Epidermal melanocyte (primary cell): ENCODE results near the gene EGR2.

Experiments used
- DNase-seq: peaks from one replicate; pipeline ENCODE4 v3.0.0; 2011; ENCODE audit warnings: low spot score; ENCODE audit not compliant: insufficient read length

The EGR2 gene

GRCh38 chr10:62818426-62819011, 2.4 kb upstream of the EGR2 start:
- no peak for DNase-seq

- DNase-seq = peak; percentile 60
Observed at GRCh38 chr10:62817766-62818425, 1.7 kb upstream of the EGR2 start.

- DNase-seq = no peak
Observed at GRCh38 chr10:62817121-62817765, 1.1 kb upstream of the EGR2 start.

GRCh38 chr10:62816076-62816330, 163 bp downstream of the EGR2 start:
- no peak for DNase-seq

GRCh38 chr10:62815381-62816075, 638 bp downstream of the EGR2 start:
- DNase-seq = no peak

GRCh38 chr10:62814756-62815380, 1.3 kb downstream of the EGR2 start:
- DNase-seq = no peak

- DNase-seq = no peak
Observed at GRCh38 chr10:62813981-62814380, 2.2 kb downstream of the EGR2 start.

GRCh38 chr10:62813453-62813852, 2.7 kb downstream of the EGR2 start:
- DNase-seq = no peak

GRCh38 chr10:62812672-62813439, 3.3 kb downstream of the EGR2 start:
- no peak for DNase-seq

- DNase-seq = no peak
Observed at GRCh38 chr10:62811159-62811875, 4.8 kb downstream of the EGR2 start.

GRCh38 chr10:62810156-62810902, 5.8 kb downstream of the EGR2 start:
- no peak for DNase-seq

- no peak for DNase-seq
Observed at GRCh38 chr10:62806251-62806650, 9.9 kb downstream of the EGR2 start.

GRCh38 chr10:62805231-62806099, 10.7 kb downstream of the EGR2 start:
- no peak for DNase-seq

GRCh38 chr10:62804356-62805230, 11.6 kb downstream of the EGR2 start, which contains the start of gene ADO:
TSS of gene ADO (plus strand) at chr10:62804720. CDS start at chr10:62805060, 340 bp downstream.
- DNase-seq = peak; percentile 88

- no peak for DNase-seq
Observed at GRCh38 chr10:62803724-62804355, 12.3 kb downstream of the EGR2 start.

- DNase-seq = no peak
Observed at GRCh38 chr10:62801871-62802270, 14.3 kb downstream of the EGR2 start.

- no peak for DNase-seq
Observed at GRCh38 chr10:62796896-62797295, 19.3 kb downstream of the EGR2 start.
